K562 treated with DMSO at 1 percent for 4 hours (cell line): Measurements from ENCODE around the gene TREML4. TPM values are rescaled to one million over a fixed set of nuclear protein-coding genes. Genes with fewer than 3 reads are reported as not detected.

Experiments
- total RNA-seq: library from RNA; unstranded; fragments of 300-600 nt; gene quantifications from 2 replicates; pipeline ENCODE4 v1.2.3, GENCODE V29; 2022; ENCODE audit not compliant: insufficient read depth

Gene TREML4, protein sequence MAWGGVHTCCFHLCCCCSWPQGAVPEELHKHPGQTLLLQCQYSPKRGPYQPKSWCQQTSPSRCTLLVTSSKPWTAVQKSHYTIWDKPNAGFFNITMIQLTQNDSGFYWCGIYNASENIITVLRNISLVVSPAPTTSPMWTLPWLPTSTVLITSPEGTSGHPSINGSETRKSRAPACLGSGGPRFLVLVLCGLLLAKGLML
- not detected in 2 replicates for total RNA-seq

GRCh38 chr6:41228096-41228495 lies at the start of gene TREML4:
Gene TREML4, plus strand, starts transcription at chr6:41228349. Its CDS starts 79 bp downstream, at chr6:41228428.

DNA sequence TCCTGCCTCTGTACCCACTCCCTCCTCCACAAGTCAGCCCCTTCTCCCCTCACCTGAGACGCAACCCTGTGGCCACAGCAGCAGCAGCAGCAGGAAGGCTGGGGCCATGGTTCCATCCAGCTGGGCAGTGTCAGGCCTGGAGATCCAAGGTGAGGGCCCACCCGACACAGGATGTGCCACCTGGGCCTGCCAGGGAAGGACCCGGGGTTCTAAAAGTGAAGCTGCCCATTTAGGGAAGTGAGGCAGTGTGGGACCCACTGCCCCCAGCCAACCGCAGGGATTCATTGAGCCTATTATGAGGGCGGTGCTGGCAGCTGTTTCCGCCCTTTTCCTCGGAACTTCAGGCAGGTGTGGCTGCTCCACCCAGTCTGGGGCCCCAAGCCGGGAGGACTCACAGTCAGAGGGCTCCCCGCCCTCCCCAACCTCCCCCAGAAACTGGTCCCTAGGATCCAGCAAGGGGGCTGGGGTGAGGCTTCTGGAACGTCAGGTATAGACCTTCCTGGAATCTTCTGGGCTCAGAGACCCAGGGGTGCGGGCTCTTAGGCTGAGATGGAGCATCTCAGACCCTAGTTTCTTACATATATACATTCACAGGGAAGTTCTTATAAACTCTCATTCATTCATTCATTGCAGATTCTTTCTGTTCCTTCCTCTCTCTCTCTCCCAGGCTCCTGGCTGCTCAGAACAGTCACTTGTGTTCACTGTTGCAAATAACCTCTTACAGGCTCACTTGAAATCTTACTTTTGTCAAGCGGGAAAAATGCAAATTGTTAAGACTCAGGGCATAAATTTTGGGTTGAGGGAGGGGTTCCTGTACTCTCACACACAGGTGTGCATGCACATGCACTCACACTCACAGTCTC lies 27.0 kb upstream of the TREML4 start, which contains the start of gene TREML2:
Gene TREML2, minus strand, starts transcription at position 249 of the 863 bp plus-strand sequence. Its CDS starts 141 bp downstream, at position 108.

GRCh38 chr6:41286544-41287346 lies 58.6 kb downstream of the TREML4 start, which contains the start of gene TREM1:
Gene TREM1, minus strand, starts transcription at chr6:41286682. Its CDS starts 27 bp downstream, at chr6:41286655.

Other genes starting within 250 kb of the TREML4 start
- 2.4 and 3.0 TPM in 2 replicates for gene UNC5CL, start 189.1 kb upstream of the TREML4 start, total RNA-seq
- not detected in 2 replicates for gene TSPO2, start 185.9 kb upstream of the TREML4 start, total RNA-seq
- gene APOBEC2, start 175.1 kb upstream of the TREML4 start, total RNA-seq = not detected in 2 replicates
- gene OARD1, start 156.0 kb upstream of the TREML4 start, total RNA-seq = 28.7 and 32.6 TPM in 2 replicates
- 13.4 and 17.3 TPM in 2 replicates for gene NFYA, start 155.4 kb upstream of the TREML4 start, total RNA-seq
- gene TREML1, start 74.0 kb upstream of the TREML4 start, total RNA-seq = not detected in 2 replicates
- not detected in 2 replicates for gene TREM2, start 65.2 kb upstream of the TREML4 start, total RNA-seq
- 0.69 and 1.8 TPM in 2 replicates for gene TREML2, start 27.2 kb upstream of the TREML4 start, total RNA-seq
- not detected in 2 replicates for gene TREM1, start 58.3 kb downstream of the TREML4 start, total RNA-seq
- gene NCR2, start 107.3 kb downstream of the TREML4 start, total RNA-seq = not detected in 2 replicates